ENCODE data around the gene NECTIN1. TPM values are rescaled to one million over a fixed set of nuclear protein-coding genes. Genes with fewer than 3 reads are reported as not detected.

The NECTIN1 gene
- total RNA-seq, 1 donor: 5.8 TPM

DNA sequence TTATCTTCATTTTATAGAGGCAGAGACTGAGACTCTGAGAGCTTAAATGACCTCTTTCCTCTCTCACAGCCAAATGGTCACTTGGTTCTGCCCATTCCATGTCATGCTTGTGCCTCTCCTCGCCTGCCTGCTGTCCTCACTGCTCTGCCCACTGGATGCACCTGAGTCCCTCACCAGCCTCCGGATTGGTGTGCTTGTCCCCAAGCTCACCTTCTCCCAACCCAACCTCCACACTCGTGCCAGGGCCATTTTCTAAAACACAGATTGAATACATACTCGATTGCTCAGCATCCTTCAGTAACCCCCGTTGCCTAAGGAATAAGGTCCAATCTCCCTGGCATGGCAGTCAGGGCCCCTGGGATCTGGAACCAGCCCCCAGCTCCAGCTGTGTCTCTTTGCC is 28.4 kb upstream of the NECTIN1 start:
- Histone ChIP-seq H3K27me3 (ENCODE audit: insufficient read depth, low read length) (peaks cover 15% of the 10 kb centered on the region), H3K4me2 (ENCODE audit: insufficient read depth, low read length) (no peak overlapping the region), H3K4me1 (ENCODE audit: insufficient read depth, low read length) (peaks cover 15% of the 10 kb centered on the region), H3K4me3 (ENCODE audit: insufficient read depth, low read length) (no peak overlapping the region), H2AFZ (ENCODE audit: low read length) (no peak overlapping the region), H4K20me1 (ENCODE audit: insufficient read depth, low read length) (no peaks in the 10 kb centered on the region), H3K9me3 (ENCODE audit: low read depth, low read length) (no peaks in the 10 kb centered on the region), H3K79me2 (ENCODE audit: insufficient read depth, low read length) (no peaks in the 10 kb centered on the region), H3K27ac (ENCODE audit: low read depth, low read length) (no peak overlapping the region), H3K36me3 (ENCODE audit: insufficient read depth, low read length) (no peaks in the 10 kb centered on the region)
- TF ChIP-seq, protein P1, sequence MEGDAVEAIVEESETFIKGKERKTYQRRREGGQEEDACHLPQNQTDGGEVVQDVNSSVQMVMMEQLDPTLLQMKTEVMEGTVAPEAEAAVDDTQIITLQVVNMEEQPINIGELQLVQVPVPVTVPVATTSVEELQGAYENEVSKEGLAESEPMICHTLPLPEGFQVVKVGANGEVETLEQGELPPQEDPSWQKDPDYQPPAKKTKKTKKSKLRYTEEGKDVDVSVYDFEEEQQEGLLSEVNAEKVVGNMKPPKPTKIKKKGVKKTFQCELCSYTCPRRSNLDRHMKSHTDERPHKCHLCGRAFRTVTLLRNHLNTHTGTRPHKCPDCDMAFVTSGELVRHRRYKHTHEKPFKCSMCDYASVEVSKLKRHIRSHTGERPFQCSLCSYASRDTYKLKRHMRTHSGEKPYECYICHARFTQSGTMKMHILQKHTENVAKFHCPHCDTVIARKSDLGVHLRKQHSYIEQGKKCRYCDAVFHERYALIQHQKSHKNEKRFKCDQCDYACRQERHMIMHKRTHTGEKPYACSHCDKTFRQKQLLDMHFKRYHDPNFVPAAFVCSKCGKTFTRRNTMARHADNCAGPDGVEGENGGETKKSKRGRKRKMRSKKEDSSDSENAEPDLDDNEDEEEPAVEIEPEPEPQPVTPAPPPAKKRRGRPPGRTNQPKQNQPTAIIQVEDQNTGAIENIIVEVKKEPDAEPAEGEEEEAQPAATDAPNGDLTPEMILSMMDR (IDR thresholded peaks at IDR 0.05; ENCODE audit: extremely low read depth, low read depth, low read length): no peak
- DNase-seq (ENCODE audit: insufficient read length, low spot score, missing footprints): no peak

DNA sequence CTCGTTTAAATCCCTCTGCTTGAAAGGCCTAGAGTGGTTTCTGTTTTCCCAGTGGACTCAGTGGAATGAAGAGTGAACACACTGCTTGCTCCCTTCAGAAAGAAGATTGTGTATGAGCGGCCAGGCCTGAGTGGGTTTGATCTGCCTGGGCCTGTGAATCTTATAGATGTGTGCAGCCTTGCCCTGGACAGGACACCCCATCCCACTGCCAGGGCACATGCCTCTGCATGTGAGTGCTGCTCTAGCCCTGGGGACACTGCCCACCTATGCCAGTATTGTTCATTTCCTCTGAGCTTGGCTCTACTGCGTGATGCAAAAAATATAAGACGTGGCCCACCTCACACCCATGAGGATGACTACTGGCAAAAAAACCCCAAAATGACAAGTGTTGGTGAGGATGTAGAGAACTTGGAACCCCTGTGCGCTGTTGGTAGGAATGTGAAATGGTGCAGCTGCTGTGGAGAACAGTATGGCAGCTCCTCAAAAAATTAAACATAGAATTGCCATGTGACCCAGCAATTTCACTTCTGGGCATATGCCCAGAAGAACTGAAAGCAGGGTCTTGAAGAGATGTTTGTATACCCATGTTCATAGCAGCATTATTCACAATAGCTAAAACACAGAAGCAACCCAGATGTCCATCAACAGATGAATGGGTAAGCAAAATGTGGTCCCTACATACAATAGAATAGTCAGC is 27.3 kb upstream of the NECTIN1 start:
- Histone ChIP-seq H3K4me3 (ENCODE audit: insufficient read depth, low read length) (no peak overlapping the region), H3K4me1 (ENCODE audit: insufficient read depth, low read length) (peaks cover 15% of the 10 kb centered on the region), H3K36me3 (ENCODE audit: insufficient read depth, low read length) (no peaks in the 10 kb centered on the region), H3K27me3 (ENCODE audit: insufficient read depth, low read length) (peaks cover 15% of the 10 kb centered on the region), H2AFZ (ENCODE audit: low read length) (no peak overlapping the region), H3K4me2 (ENCODE audit: insufficient read depth, low read length) (no peak overlapping the region), H3K79me2 (ENCODE audit: insufficient read depth, low read length) (no peaks in the 10 kb centered on the region), H3K9me3 (ENCODE audit: low read depth, low read length) (no peaks in the 10 kb centered on the region), H4K20me1 (ENCODE audit: insufficient read depth, low read length) (no peaks in the 10 kb centered on the region), H3K27ac (ENCODE audit: low read depth, low read length) (no peak overlapping the region)
- TF ChIP-seq, protein P1 (IDR thresholded peaks at IDR 0.05; ENCODE audit: extremely low read depth, low read depth, low read length): no peak
- no peak for DNase-seq (ENCODE audit: insufficient read length, low spot score, missing footprints)

DNA sequence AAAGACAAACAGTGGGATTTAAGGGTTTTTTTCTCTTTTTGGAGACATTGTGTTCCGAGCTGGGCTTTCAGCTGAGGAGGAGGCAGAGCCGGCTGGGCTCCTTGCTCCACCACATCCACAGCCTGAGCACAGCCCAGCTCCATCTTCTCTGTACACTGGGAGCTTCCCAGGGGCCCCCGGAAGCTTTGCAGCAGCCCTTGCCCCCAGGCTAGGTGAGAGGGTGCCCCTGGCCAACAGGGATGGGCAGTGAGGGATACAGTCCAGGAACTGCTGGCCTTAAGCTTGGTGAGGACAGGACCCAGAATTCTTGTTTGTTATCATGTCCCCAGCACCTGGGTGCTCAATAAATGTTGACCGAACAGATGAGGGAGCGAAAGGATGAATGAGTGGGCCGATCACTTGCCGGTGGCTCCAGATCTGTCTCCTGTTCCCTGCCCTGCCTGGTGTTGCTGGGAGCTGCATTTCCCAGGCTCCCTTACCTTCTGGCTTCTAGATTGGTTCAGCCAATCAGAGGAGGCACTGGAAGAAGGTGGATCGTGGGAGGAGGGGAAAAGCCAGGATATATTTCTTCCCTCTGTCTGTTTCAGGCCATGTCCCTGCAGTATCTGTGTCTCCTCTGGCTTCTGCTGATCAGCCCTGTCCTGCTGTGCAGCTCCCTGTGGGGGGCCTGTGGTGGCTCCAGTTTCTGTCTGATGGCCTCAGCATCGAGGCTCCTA is 26.5 kb upstream of the NECTIN1 start:
- Histone ChIP-seq H3K9me3 (ENCODE audit: low read depth, low read length) (no peaks in the 10 kb centered on the region), H3K79me2 (ENCODE audit: insufficient read depth, low read length) (no peaks in the 10 kb centered on the region), H3K4me1 (ENCODE audit: insufficient read depth, low read length) (peaks cover 15% of the 10 kb centered on the region), H3K4me2 (ENCODE audit: insufficient read depth, low read length) (no peak overlapping the region), H3K27me3 (ENCODE audit: insufficient read depth, low read length) (peaks cover 15% of the 10 kb centered on the region), H3K4me3 (ENCODE audit: insufficient read depth, low read length) (no peak overlapping the region), H3K36me3 (ENCODE audit: insufficient read depth, low read length) (no peaks in the 10 kb centered on the region), H4K20me1 (ENCODE audit: insufficient read depth, low read length) (no peaks in the 10 kb centered on the region), H2AFZ (ENCODE audit: low read length) (no peak overlapping the region), H3K27ac (ENCODE audit: low read depth, low read length) (no peak overlapping the region)
- DNase-seq (ENCODE audit: insufficient read length, low spot score, missing footprints): peak; percentile 31
- TF ChIP-seq, protein P1 (IDR thresholded peaks at IDR 0.05; ENCODE audit: extremely low read depth, low read depth, low read length): no peak

DNA sequence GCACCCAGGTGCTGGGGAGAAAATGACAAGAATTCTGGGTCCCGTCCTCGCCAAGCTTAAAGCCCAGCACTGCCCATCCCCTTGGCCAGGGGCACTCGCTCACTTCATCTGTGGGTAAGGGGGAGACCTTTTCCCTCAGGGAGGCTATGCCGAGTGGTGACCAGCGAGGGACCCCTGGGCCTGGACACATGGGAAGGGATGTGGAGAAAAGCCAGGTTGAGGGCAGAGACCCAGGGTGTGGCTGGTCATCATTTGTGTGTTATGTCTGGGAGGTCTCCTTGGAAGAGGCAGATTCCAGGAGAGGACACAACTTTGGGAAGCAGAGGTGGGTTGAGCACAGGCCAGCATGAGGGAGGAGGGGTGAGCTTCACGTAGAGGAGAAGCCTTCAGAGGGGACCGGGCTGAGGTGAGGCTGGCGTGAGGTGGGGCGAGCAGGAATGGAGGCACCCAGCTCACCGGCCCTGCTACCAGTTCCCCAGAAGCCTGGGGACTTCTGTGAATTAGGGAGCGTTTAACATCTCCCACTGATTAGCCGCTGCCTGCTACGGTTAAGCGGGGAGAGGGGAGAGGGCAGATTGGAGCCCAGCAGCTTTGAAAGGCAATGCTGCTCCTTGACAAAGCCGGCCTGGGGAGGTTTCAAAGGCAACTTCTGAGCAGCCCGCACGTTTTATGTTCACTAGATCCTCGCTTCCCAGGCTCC is 25.8 kb upstream of the NECTIN1 start:
- Histone ChIP-seq H4K20me1 (ENCODE audit: insufficient read depth, low read length) (no peaks in the 10 kb centered on the region), H3K9me3 (ENCODE audit: low read depth, low read length) (no peaks in the 10 kb centered on the region), H2AFZ (ENCODE audit: low read length) (no peak overlapping the region), H3K36me3 (ENCODE audit: insufficient read depth, low read length) (no peaks in the 10 kb centered on the region), H3K4me2 (ENCODE audit: insufficient read depth, low read length) (no peak overlapping the region), H3K27me3 (ENCODE audit: insufficient read depth, low read length) (peaks cover 15% of the 10 kb centered on the region), H3K4me3 (ENCODE audit: insufficient read depth, low read length) (no peak overlapping the region), H3K79me2 (ENCODE audit: insufficient read depth, low read length) (no peaks in the 10 kb centered on the region), H3K27ac (ENCODE audit: low read depth, low read length) (no peak overlapping the region), H3K4me1 (ENCODE audit: insufficient read depth, low read length) (peaks cover 13% of the 10 kb centered on the region)
- DNase-seq (ENCODE audit: insufficient read length, low spot score, missing footprints): no peak
- TF ChIP-seq, protein P1 (IDR thresholded peaks at IDR 0.05; ENCODE audit: extremely low read depth, low read depth, low read length): no peak
